ENCODE data around the gene CDH4.
A peak's percentile ranks its signal among the peaks of the same experiment; 100 is the strongest.

The CDH4 gene

GRCh38 chr20:61977419-61977786 lies 725.3 kb downstream of the CDH4 start:
- WGBS, 2 donors (ENCODE audit: extremely low coverage in 2 of 2, insufficient read length in 2 of 2, insufficient replicate concordance in 1 of 2) = no CpG with 5 or more reads among the region's 10 CpGs

GRCh38 chr20:61978491-61978890 lies 726.4 kb downstream of the CDH4 start:
- Histone ChIP-seq H3K36me3 (replicated peaks in 1 of 2; ENCODE audit: control insufficient read depth in 2 of 2, insufficient read depth in 2 of 2, low read length in 2 of 2) (peaks cover 7 to 49% of the 10 kb centered on the region in 2 donors), H3K4me2 (ENCODE audit: insufficient read depth, low read length, poor library complexity, severe bottlenecking) (no peak overlapping the region), H3K4ac (ENCODE audit: low read length) (no peak overlapping the region), H3K9ac (ENCODE audit: low read depth, low read length, poor library complexity) (no peak overlapping the region), H3K23ac (ENCODE audit: low read depth, low read length, poor library complexity) (no peak overlapping the region), H2AFZ (ENCODE audit: low read length) (no peak overlapping the region), H3K18ac (ENCODE audit: low read length) (no peak overlapping the region), H2BK120ac (ENCODE audit: low read depth, low read length) (no peak overlapping the region), H3K27ac (replicated peaks; ENCODE audit: low read length) (no peak overlapping the region), H2BK15ac (ENCODE audit: low read length) (no peak overlapping the region), H2BK5ac (ENCODE audit: low read length) (no peak overlapping the region), H3K4me1 (ENCODE audit: control insufficient read depth in 2 of 2, insufficient read depth in 1 of 2, low read depth in 1 of 2, low read length in 2 of 2) (peaks cover 2 to 19% of the 10 kb centered on the region in 2 donors), H4K91ac (ENCODE audit: low read depth, low read length, poor library complexity) (no peak overlapping the region), H3K79me1 (ENCODE audit: low read depth, low read length) (peaks cover 17% of the 10 kb centered on the region), H2BK12ac (ENCODE audit: low read length) (no peak overlapping the region), H3K9me3 (replicated peaks in 1 of 2; ENCODE audit: control insufficient read depth in 2 of 2, insufficient read depth in 1 of 2, low read depth in 1 of 2, low read length in 2 of 2) (no peaks in the 10 kb centered on the region), H3K14ac (ENCODE audit: low read length) (no peak overlapping the region), H4K8ac (ENCODE audit: low read depth, low read length) (no peak overlapping the region), H3K4me3 (ENCODE audit: low read length in 2 of 2) (no peak overlapping the region), H2AK5ac (ENCODE audit: low read depth, low read length) (no peak overlapping the region), H3K27me3 (ENCODE audit: control insufficient read depth in 3 of 3, insufficient read depth in 3 of 3, low read depth in 1 of 3, low read length in 3 of 3) (no peaks in the 10 kb centered on the region)
- no CpG with 5 or more reads among the region's 20 CpGs for WGBS, 2 donors (ENCODE audit: extremely low coverage in 2 of 2, insufficient read length in 2 of 2, insufficient replicate concordance in 1 of 2)
- no peak for DNase-seq (ENCODE audit: low spot score)

More at GRCh38 chr20:61977419-61977786, 725.3 kb downstream of the CDH4 start:
- H3K79me1 ChIP-seq (ENCODE audit: low read depth, low read length) = peaks cover 16% of the 10 kb centered on the region
- H2BK15ac ChIP-seq (ENCODE audit: low read length) = no peak overlapping the region
- H3K27me3 ChIP-seq (ENCODE audit: control insufficient read depth in 3 of 3, insufficient read depth in 3 of 3, low read depth in 1 of 3, low read length in 3 of 3) = no peaks in the 10 kb centered on the region
- H2BK12ac ChIP-seq (ENCODE audit: low read length) = no peak overlapping the region
- no peak for DNase-seq (ENCODE audit: low spot score)
- H3K27ac ChIP-seq (replicated peaks; ENCODE audit: low read length) = no peak overlapping the region
- H3K9ac ChIP-seq (ENCODE audit: low read depth, low read length, poor library complexity) = no peak overlapping the region
- H2AK5ac ChIP-seq (ENCODE audit: low read depth, low read length) = peak overlapping the region; percentile 71
- no peak overlapping the region for H2BK120ac ChIP-seq (ENCODE audit: low read depth, low read length)
- peak overlapping the region; percentile 91 for H3K23ac ChIP-seq (ENCODE audit: low read depth, low read length, poor library complexity)
- H3K4me2 ChIP-seq (ENCODE audit: insufficient read depth, low read length, poor library complexity, severe bottlenecking) = no peak overlapping the region
- no peak overlapping the region for H4K8ac ChIP-seq (ENCODE audit: low read depth, low read length)
- no peak overlapping the region for H3K4ac ChIP-seq (ENCODE audit: low read length)
- H3K18ac ChIP-seq (ENCODE audit: low read length) = peak overlapping the region; percentile 57
- no peak overlapping the region for H3K14ac ChIP-seq (ENCODE audit: low read length)
- H2BK5ac ChIP-seq (ENCODE audit: low read length) = peak overlapping the region; percentile 39
- H3K4me3 ChIP-seq (ENCODE audit: low read length in 2 of 2) = no peak overlapping the region
- no peak overlapping the region for H2AFZ ChIP-seq (ENCODE audit: low read length)
- peaks cover 13 to 50% of the 10 kb centered on the region in 2 donors for H3K36me3 ChIP-seq (replicated peaks in 1 of 2; ENCODE audit: control insufficient read depth in 2 of 2, insufficient read depth in 2 of 2, low read length in 2 of 2)
- no peak overlapping the region for H4K91ac ChIP-seq (ENCODE audit: low read depth, low read length, poor library complexity)
- H3K4me1 ChIP-seq (ENCODE audit: control insufficient read depth in 2 of 2, insufficient read depth in 1 of 2, low read depth in 1 of 2, low read length in 2 of 2) = peaks cover 2 to 19% of the 10 kb centered on the region in 2 donors
- peaks cover 0 to 4% of the 10 kb centered on the region in 2 donors for H3K9me3 ChIP-seq (replicated peaks in 1 of 2; ENCODE audit: control insufficient read depth in 2 of 2, insufficient read depth in 1 of 2, low read depth in 1 of 2, low read length in 2 of 2)

GRCh38 chr20:61979090-61979489 lies 727.0 kb downstream of the CDH4 start:
- Histone ChIP-seq H3K4me2 (ENCODE audit: insufficient read depth, low read length, poor library complexity, severe bottlenecking) (no peak overlapping the region), H4K8ac (ENCODE audit: low read depth, low read length) (no peak overlapping the region), H3K9me3 (replicated peaks in 1 of 2; ENCODE audit: control insufficient read depth in 2 of 2, insufficient read depth in 1 of 2, low read depth in 1 of 2, low read length in 2 of 2) (peaks cover 0 to 1% of the 10 kb centered on the region in 2 donors), H2BK120ac (ENCODE audit: low read depth, low read length) (no peak overlapping the region), H3K4me1 (ENCODE audit: control insufficient read depth in 2 of 2, insufficient read depth in 1 of 2, low read depth in 1 of 2, low read length in 2 of 2) (peaks cover 2 to 17% of the 10 kb centered on the region in 2 donors), H3K79me1 (ENCODE audit: low read depth, low read length) (peaks cover 17% of the 10 kb centered on the region), H2BK5ac (ENCODE audit: low read length) (peak overlapping the region; percentile 75), H4K91ac (ENCODE audit: low read depth, low read length, poor library complexity) (no peak overlapping the region), H3K4ac (ENCODE audit: low read length) (peak overlapping the region; percentile 53), H2AK5ac (ENCODE audit: low read depth, low read length) (no peak overlapping the region), H3K27ac (replicated peaks; ENCODE audit: low read length) (no peak overlapping the region), H2BK15ac (ENCODE audit: low read length) (peak overlapping the region; percentile 49), H3K4me3 (ENCODE audit: low read length in 2 of 2) (no peak overlapping the region), H2AFZ (ENCODE audit: low read length) (no peak overlapping the region), H3K27me3 (ENCODE audit: control insufficient read depth in 3 of 3, insufficient read depth in 3 of 3, low read depth in 1 of 3, low read length in 3 of 3) (no peaks in the 10 kb centered on the region), H3K9ac (ENCODE audit: low read depth, low read length, poor library complexity) (no peak overlapping the region), H2BK12ac (ENCODE audit: low read length) (no peak overlapping the region), H3K36me3 (replicated peaks in 1 of 2; ENCODE audit: control insufficient read depth in 2 of 2, insufficient read depth in 2 of 2, low read length in 2 of 2) (peaks cover 6 to 48% of the 10 kb centered on the region in 2 donors), H3K14ac (ENCODE audit: low read length) (no peak overlapping the region), H3K18ac (ENCODE audit: low read length) (no peak overlapping the region), H3K23ac (ENCODE audit: low read depth, low read length, poor library complexity) (no peak overlapping the region)
- WGBS, 2 donors (ENCODE audit: extremely low coverage in 2 of 2, insufficient read length in 2 of 2, insufficient replicate concordance in 1 of 2) = no CpG with 5 or more reads among the region's 12 CpGs
- DNase-seq (ENCODE audit: low spot score) = no peak

GRCh38 chr20:61979701-61980635 lies 727.9 kb downstream of the CDH4 start:
- H2BK5ac ChIP-seq (ENCODE audit: low read length) = no peak overlapping the region
- peak overlapping the region; percentile 82 for H4K8ac ChIP-seq (ENCODE audit: low read depth, low read length)
- no peak overlapping the region for H4K91ac ChIP-seq (ENCODE audit: low read depth, low read length, poor library complexity)
- no CpG with 5 or more reads among the region's 65 CpGs for WGBS, 2 donors (ENCODE audit: extremely low coverage in 2 of 2, insufficient read length in 2 of 2, insufficient replicate concordance in 1 of 2)
- H3K36me3 ChIP-seq (replicated peaks in 1 of 2; ENCODE audit: control insufficient read depth in 2 of 2, insufficient read depth in 2 of 2, low read length in 2 of 2) = peaks cover 8 to 47% of the 10 kb centered on the region in 2 donors
- no peak overlapping the region for H3K23ac ChIP-seq (ENCODE audit: low read depth, low read length, poor library complexity)
- H2AFZ ChIP-seq (ENCODE audit: low read length) = no peak overlapping the region
- peaks cover 17% of the 10 kb centered on the region for H3K79me1 ChIP-seq (ENCODE audit: low read depth, low read length)
- H3K4ac ChIP-seq (ENCODE audit: low read length) = no peak overlapping the region
- no peak overlapping the region for H2BK120ac ChIP-seq (ENCODE audit: low read depth, low read length)
- H3K14ac ChIP-seq (ENCODE audit: low read length) = no peak overlapping the region
- peak overlapping the region; percentile 2 for H2AK5ac ChIP-seq (ENCODE audit: low read depth, low read length)
- H3K4me1 ChIP-seq (ENCODE audit: control insufficient read depth in 2 of 2, insufficient read depth in 1 of 2, low read depth in 1 of 2, low read length in 2 of 2) = peaks cover 2 to 14% of the 10 kb centered on the region in 2 donors
- no peak overlapping the region for H2BK12ac ChIP-seq (ENCODE audit: low read length)
- no peaks in the 10 kb centered on the region for H3K27me3 ChIP-seq (ENCODE audit: control insufficient read depth in 3 of 3, insufficient read depth in 3 of 3, low read depth in 1 of 3, low read length in 3 of 3)
- H3K4me3 ChIP-seq (ENCODE audit: low read length in 2 of 2) = no peak overlapping the region
- H3K27ac ChIP-seq (replicated peaks; ENCODE audit: low read length) = no peak overlapping the region
- peaks cover 0 to 1% of the 10 kb centered on the region in 2 donors for H3K9me3 ChIP-seq (replicated peaks in 1 of 2; ENCODE audit: control insufficient read depth in 2 of 2, insufficient read depth in 1 of 2, low read depth in 1 of 2, low read length in 2 of 2)
- DNase-seq (ENCODE audit: low spot score) = no peak
- no peak overlapping the region for H2BK15ac ChIP-seq (ENCODE audit: low read length)
- H3K9ac ChIP-seq (ENCODE audit: low read depth, low read length, poor library complexity) = no peak overlapping the region
- no peak overlapping the region for H3K4me2 ChIP-seq (ENCODE audit: insufficient read depth, low read length, poor library complexity, severe bottlenecking)
- no peak overlapping the region for H3K18ac ChIP-seq (ENCODE audit: low read length)
